H4 (cell line): ENCODE data around the gene S100P. TPM values are rescaled to one million over a fixed set of nuclear protein-coding genes. Genes with fewer than 3 reads are reported as not detected.

Source experiments
- total RNA-seq: library from RNA; depleted of rRNA; stranded (reverse); fragments of >200 nt; shearing (Covaris generic); gene quantifications from 2 replicates; pipeline ENCODE4 v1.2.3, GENCODE V29; 2014; rRNA removed

The S100P gene
- total RNA-seq, 1 experiment from 2014 or later = 0.35 TPM

Other genes starting within 250 kb of the S100P start
- 0.91 and 1.3 TPM in 2 replicates for gene PPP2R2C, start 221.3 kb upstream of the S100P start, total RNA-seq
- gene MAN2B2, start 118.7 kb upstream of the S100P start, total RNA-seq = 11.1 and 11.9 TPM in 2 replicates
- 82.6 and 203 TPM in 2 replicates for gene MRFAP1, start 53.2 kb upstream of the S100P start, total RNA-seq
- gene MRFAP1L1, start 16.0 kb downstream of the S100P start, total RNA-seq = 104 and 118 TPM in 2 replicates
- gene BLOC1S4, start 22.3 kb downstream of the S100P start, total RNA-seq = 14.5 and 23.5 TPM in 2 replicates
- 15.1 and 24.3 TPM in 2 replicates for gene KIAA0232, start 88.8 kb downstream of the S100P start, total RNA-seq
- 38.9 and 43.0 TPM in 2 replicates for gene TBC1D14, start 215.9 kb downstream of the S100P start, total RNA-seq